ENCODE results near the gene BAIAP3.

The BAIAP3 gene

DNA sequence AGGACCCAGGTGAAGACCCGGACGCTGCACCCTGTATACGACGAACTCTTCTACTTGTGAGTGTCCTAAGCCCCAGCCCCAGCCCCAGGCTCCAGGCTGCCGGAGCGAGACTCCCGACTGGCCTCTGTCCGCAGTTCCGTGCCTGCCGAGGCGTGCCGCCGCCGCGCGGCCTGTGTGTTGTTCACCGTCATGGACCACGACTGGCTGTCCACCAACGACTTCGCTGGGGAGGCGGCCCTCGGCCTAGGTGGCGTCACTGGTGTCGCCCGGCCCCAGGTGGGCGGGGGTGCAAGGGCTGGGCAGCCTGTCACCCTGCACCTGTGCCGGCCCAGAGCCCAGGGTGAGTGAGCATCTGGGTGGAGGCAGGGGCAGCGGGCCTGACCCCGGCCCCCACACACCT lies 14.5 kb downstream of the BAIAP3 start:
- Histone ChIP-seq H3K9ac (ENCODE audit: low read depth, low read length) (no peak overlapping the region), H3K4me1 (ENCODE audit: control insufficient read depth, insufficient read depth, low read length) (no peaks in the 10 kb centered on the region), H3K4me3 (ENCODE audit: low read depth, low read length) (no peak overlapping the region), H3K36me3 (ENCODE audit: control insufficient read depth, insufficient read depth, low read length) (peaks cover 26% of the 10 kb centered on the region), H3K27me3 (ENCODE audit: control insufficient read depth, insufficient read depth, low read length) (no peaks in the 10 kb centered on the region), H3K9me3 (ENCODE audit: control insufficient read depth, insufficient read depth, low read length) (no peaks in the 10 kb centered on the region)

DNA sequence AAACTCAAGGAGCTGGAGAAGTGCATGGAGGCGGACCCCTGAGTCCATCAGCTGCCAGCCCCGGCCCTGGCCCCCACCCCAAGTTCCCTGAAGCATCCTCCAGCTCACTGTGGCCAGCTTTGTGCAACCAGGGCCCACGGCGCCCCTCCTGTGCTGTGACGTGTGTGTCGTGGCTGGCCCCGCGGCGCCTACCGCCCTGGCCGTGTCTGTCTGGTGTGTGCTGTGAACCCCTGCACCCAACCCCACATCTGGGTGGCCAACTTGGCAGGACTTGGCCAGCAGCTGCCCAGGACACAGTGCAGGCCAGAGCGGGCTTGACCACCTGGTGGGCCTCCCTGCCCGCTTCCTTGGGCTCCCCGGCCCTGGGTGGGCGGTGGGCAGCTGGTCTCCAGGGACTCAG lies 15.0 kb downstream of the BAIAP3 start:
- H3K4me3 ChIP-seq (ENCODE audit: low read depth, low read length), result no peak overlapping the region
- H3K36me3 ChIP-seq (ENCODE audit: control insufficient read depth, insufficient read depth, low read length), result peaks cover 26% of the 10 kb centered on the region
- H3K9me3 ChIP-seq (ENCODE audit: control insufficient read depth, insufficient read depth, low read length), result no peaks in the 10 kb centered on the region
- no peak overlapping the region for H3K9ac ChIP-seq (ENCODE audit: low read depth, low read length)
- H3K27me3 ChIP-seq (ENCODE audit: control insufficient read depth, insufficient read depth, low read length), result no peaks in the 10 kb centered on the region
- no peaks in the 10 kb centered on the region for H3K4me1 ChIP-seq (ENCODE audit: control insufficient read depth, insufficient read depth, low read length)

DNA sequence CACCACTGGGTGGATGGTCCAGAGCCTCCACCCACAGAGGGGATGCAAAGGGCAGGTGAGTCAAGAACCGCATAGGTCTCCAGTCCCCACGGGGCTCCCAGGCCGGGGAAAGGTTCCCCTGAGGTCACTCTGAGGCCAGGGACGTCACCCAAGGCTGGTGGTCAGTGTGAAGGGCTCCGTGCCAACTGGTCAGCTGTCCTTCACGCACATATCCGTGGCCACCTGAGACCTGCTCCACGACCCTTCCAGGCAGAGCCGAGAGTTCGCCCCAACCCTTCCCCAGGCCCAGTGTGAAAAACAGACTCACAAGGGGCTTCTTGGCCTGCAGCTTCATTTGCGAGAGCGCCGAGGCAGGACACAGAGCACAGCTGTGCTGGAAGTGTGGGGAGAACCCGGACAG lies 15.5 kb downstream of the BAIAP3 start:
- no peaks in the 10 kb centered on the region for H3K27me3 ChIP-seq (ENCODE audit: control insufficient read depth, insufficient read depth, low read length)
- no peak overlapping the region for H3K4me3 ChIP-seq (ENCODE audit: low read depth, low read length)
- no peaks in the 10 kb centered on the region for H3K4me1 ChIP-seq (ENCODE audit: control insufficient read depth, insufficient read depth, low read length)
- H3K9ac ChIP-seq (ENCODE audit: low read depth, low read length), result no peak overlapping the region
- peaks cover 26% of the 10 kb centered on the region for H3K36me3 ChIP-seq (ENCODE audit: control insufficient read depth, insufficient read depth, low read length)
- H3K9me3 ChIP-seq (ENCODE audit: control insufficient read depth, insufficient read depth, low read length), result no peaks in the 10 kb centered on the region

DNA sequence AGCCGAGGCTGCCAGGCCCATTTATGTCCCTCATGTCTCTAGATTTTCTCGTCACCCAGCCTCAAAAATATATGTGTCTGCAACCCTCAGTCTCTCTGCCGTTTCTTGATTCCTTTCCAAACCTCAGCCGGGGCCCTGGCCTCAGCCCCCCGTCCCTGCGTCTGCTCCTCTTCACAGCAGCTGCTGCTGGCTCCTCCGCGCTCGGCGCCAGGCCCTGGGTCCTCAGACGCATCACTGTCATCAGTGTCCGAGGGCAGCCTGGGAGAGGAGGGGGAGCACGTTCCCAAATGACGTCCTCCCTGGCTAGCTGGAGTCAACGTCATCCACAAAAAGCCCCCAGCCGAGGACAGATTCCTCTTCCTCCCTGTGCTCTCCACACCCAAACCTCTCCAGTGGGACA lies 15.9 kb downstream of the BAIAP3 start:
- Histone ChIP-seq H3K27me3 (ENCODE audit: control insufficient read depth, insufficient read depth, low read length) (no peaks in the 10 kb centered on the region), H3K36me3 (ENCODE audit: control insufficient read depth, insufficient read depth, low read length) (peaks cover 26% of the 10 kb centered on the region), H3K4me3 (ENCODE audit: low read depth, low read length) (no peak overlapping the region), H3K9ac (ENCODE audit: low read depth, low read length) (no peak overlapping the region), H3K4me1 (ENCODE audit: control insufficient read depth, insufficient read depth, low read length) (no peaks in the 10 kb centered on the region), H3K9me3 (ENCODE audit: control insufficient read depth, insufficient read depth, low read length) (no peaks in the 10 kb centered on the region)

DNA sequence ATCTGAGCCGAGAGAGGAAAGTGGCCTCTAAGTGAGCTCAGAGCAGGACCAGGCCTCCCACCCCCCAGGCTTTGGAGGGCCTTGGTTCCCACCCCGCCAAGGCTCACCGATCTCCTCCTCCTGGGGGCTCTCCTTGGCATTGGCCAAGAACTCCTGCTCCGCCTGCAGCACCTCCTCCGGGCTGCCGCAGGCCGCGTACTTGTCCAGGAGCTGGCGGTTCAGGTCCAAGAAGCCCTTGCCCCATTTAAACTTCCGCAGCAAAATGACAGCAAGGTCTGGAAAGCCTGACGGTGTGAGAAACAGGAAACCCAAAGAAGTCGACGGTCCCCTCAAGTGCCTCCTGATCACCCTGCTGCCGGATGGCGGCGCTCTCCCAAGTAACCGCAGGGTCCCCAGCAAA lies 16.5 kb downstream of the BAIAP3 start:
- Histone ChIP-seq H3K4me1 (ENCODE audit: control insufficient read depth, insufficient read depth, low read length) (no peaks in the 10 kb centered on the region), H3K27me3 (ENCODE audit: control insufficient read depth, insufficient read depth, low read length) (no peaks in the 10 kb centered on the region), H3K36me3 (ENCODE audit: control insufficient read depth, insufficient read depth, low read length) (peaks cover 26% of the 10 kb centered on the region), H3K9ac (ENCODE audit: low read depth, low read length) (no peak overlapping the region), H3K4me3 (ENCODE audit: low read depth, low read length) (no peak overlapping the region), H3K9me3 (ENCODE audit: control insufficient read depth, insufficient read depth, low read length) (no peaks in the 10 kb centered on the region)

DNA sequence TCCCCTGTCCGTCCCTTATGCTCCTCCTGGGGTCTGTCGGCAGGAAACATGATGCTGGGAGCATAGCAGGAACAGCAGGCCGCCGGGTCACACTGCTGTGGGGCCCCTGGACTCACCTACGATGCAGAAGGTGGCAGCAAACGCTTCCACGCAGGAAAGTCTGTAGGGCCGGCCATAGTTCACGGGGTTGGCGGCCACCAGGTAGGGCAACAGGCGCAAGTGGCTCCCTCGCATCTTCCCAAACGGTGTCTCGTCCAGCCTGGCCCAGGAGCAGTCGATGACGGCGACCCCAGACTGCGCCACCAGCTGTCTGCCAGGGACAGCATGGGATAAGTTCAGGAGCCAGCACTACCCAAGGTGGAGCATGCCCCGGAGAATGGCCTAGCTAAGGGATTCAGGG lies 17.2 kb downstream of the BAIAP3 start:
- peak overlapping the region; percentile 65 for H3K4me3 ChIP-seq (ENCODE audit: low read depth, low read length)
- H3K27me3 ChIP-seq (ENCODE audit: control insufficient read depth, insufficient read depth, low read length), result no peaks in the 10 kb centered on the region
- H3K36me3 ChIP-seq (ENCODE audit: control insufficient read depth, insufficient read depth, low read length), result peaks cover 26% of the 10 kb centered on the region
- no peaks in the 10 kb centered on the region for H3K9me3 ChIP-seq (ENCODE audit: control insufficient read depth, insufficient read depth, low read length)
- H3K9ac ChIP-seq (ENCODE audit: low read depth, low read length), result peak overlapping the region; percentile 70
- no peaks in the 10 kb centered on the region for H3K4me1 ChIP-seq (ENCODE audit: control insufficient read depth, insufficient read depth, low read length)

DNA sequence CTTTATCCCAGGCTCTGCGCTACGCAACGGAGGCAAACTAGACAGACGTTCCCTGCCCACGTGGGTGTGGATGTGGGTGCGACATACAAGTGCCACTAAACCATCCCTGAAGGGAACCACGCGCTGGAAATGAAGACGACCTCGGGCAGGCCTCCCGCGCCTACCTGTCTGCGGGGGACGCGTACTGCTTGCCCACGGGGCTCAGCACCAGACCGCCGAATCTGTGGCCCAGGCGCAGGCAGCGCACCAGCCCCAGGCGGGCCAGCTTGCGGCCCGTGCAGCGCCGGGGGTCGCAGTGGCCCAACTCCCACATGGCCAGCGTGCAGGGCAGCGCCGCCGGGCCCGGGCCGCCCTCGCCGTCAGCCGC lies 17.8 kb downstream of the BAIAP3 start:
- Histone ChIP-seq H3K4me1 (ENCODE audit: control insufficient read depth, insufficient read depth, low read length) (no peaks in the 10 kb centered on the region), H3K9me3 (ENCODE audit: control insufficient read depth, insufficient read depth, low read length) (no peaks in the 10 kb centered on the region), H3K4me3 (ENCODE audit: low read depth, low read length) (peak overlapping the region; percentile 65), H3K9ac (ENCODE audit: low read depth, low read length) (peak overlapping the region; percentile 70), H3K27me3 (ENCODE audit: control insufficient read depth, insufficient read depth, low read length) (no peaks in the 10 kb centered on the region), H3K36me3 (ENCODE audit: control insufficient read depth, insufficient read depth, low read length) (peaks cover 26% of the 10 kb centered on the region)

DNA sequence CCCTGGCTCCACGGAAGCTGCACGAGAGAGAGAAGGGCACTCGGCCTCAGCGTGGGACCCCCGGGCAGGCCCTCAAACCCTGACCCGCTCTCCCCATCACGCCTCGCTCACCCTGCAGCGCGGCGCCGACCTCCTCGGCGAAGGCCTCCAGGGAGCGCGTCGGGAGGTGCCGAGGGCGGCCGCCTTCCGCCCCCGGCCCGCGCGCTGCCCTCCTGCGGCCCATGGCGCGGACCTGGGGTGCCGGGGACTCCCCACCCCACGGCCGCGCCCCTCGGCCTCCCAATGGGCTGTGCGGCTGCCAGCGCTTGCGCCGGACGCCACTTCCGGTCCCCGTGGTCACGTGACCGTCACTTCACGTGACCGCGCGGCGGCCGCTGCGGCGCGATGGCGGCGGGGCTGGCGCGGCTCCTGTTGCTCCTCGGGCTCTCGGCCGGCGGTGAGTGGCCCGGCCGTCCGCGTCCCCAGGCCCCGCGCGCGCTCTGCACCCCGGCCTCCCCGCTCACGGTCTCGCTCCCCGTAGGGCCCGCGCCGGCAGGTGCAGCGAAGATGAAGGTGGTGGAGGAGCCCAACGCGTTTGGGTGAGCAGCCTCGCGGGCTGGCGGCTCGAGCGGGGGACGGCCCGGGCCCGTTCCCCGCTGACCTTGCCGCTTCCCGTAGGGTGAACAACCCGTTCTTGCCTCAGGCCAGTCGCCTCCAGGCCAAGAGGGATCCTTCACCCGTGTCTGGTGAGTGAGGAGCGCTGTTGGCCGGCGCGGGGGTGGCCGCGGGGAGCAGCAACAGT lies 18.3 kb downstream of the BAIAP3 start, which contains the start of the genes GNPTG and TSR3:
TSS of gene GNPTG (plus strand) at position 350 of the 781 bp plus-strand sequence. CDS start at position 385, 35 bp downstream.
TSS of gene TSR3 (minus strand) at position 297 of the 781 bp plus-strand sequence. CDS start at position 223, 74 bp downstream.
- Histone ChIP-seq H3K4me3 (ENCODE audit: low read depth, low read length) (peak within 1 kb of the TSS; percentile 65), H3K9ac (ENCODE audit: low read depth, low read length) (peak within 1 kb of the TSS; percentile 70), H3K4me1 (ENCODE audit: control insufficient read depth, insufficient read depth, low read length) (no peaks in the 10 kb centered on the region), H3K9me3 (ENCODE audit: control insufficient read depth, insufficient read depth, low read length) (no peaks in the 10 kb centered on the region), H3K36me3 (ENCODE audit: control insufficient read depth, insufficient read depth, low read length) (peaks cover 26% of the 10 kb centered on the region), H3K27me3 (ENCODE audit: control insufficient read depth, insufficient read depth, low read length) (no peaks in the 10 kb centered on the region)

DNA sequence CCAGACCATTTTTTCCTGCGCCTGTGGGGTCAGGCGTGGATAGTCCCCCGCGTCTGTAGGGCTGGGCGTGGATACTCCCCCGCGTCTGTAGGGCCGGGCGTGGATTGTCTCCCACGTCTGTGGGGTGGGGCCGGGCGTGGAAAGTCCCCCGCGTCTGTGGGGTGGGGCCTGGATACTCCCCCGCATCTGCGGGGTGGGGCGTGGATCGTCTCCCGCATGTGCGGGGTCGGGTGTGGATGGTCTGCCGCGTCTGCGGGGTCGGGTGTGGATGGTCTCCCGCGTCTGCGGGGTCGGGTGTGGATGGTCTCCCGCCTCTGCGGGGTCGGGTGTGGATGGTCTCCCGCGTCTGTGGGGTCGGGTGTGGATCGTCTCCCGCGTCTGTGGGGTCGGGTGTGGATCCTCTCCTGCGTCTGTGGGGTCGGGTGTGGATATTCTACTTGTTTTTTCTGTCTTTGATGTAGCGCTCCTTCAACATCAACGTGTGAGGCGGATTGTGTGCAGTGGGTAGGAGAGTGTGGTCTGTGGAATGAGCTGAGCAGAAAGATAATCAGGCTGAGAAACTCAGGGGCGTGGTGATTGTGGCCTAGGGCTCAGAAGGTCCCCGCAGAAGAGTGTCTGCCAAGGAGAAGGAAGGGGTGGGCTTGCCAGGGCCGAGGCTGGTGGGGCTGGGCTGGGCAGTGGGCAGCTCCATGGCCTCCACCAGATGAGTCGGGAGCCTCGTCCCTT lies 21.5 kb downstream of the BAIAP3 start:
- Histone ChIP-seq H3K4me1 (ENCODE audit: control insufficient read depth, insufficient read depth, low read length) (no peaks in the 10 kb centered on the region), H3K36me3 (ENCODE audit: control insufficient read depth, insufficient read depth, low read length) (peaks cover 11% of the 10 kb centered on the region), H3K9me3 (ENCODE audit: control insufficient read depth, insufficient read depth, low read length) (no peaks in the 10 kb centered on the region), H3K27me3 (ENCODE audit: control insufficient read depth, insufficient read depth, low read length) (no peaks in the 10 kb centered on the region), H3K4me3 (ENCODE audit: low read depth, low read length) (no peak overlapping the region), H3K9ac (ENCODE audit: low read depth, low read length) (no peak overlapping the region)

DNA sequence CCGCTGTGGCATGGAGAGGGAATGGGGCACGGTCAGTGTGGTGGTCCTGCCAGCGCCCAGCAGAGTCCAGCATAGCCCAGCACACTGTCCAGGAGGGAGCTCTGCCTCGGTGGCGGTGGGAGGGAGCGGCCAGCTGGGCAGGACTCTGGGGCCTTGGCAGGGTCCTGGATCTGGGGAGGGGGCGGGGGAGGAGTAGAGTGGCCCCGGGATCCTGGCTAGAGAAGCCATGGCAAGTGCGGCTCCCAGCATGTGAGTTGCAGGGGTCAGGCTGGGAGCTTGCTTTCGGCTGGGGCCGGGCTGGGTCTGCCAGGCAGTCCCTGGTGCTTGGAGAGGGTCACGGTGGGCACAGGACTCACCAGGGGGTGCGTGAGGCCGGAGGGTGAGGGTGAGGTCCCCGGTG lies 22.1 kb downstream of the BAIAP3 start:
- no peak overlapping the region for H3K9ac ChIP-seq (ENCODE audit: low read depth, low read length)
- H3K36me3 ChIP-seq (ENCODE audit: control insufficient read depth, insufficient read depth, low read length), result peaks cover 6% of the 10 kb centered on the region
- no peaks in the 10 kb centered on the region for H3K27me3 ChIP-seq (ENCODE audit: control insufficient read depth, insufficient read depth, low read length)
- H3K4me1 ChIP-seq (ENCODE audit: control insufficient read depth, insufficient read depth, low read length), result no peaks in the 10 kb centered on the region
- no peak overlapping the region for H3K4me3 ChIP-seq (ENCODE audit: low read depth, low read length)
- no peaks in the 10 kb centered on the region for H3K9me3 ChIP-seq (ENCODE audit: control insufficient read depth, insufficient read depth, low read length)

DNA sequence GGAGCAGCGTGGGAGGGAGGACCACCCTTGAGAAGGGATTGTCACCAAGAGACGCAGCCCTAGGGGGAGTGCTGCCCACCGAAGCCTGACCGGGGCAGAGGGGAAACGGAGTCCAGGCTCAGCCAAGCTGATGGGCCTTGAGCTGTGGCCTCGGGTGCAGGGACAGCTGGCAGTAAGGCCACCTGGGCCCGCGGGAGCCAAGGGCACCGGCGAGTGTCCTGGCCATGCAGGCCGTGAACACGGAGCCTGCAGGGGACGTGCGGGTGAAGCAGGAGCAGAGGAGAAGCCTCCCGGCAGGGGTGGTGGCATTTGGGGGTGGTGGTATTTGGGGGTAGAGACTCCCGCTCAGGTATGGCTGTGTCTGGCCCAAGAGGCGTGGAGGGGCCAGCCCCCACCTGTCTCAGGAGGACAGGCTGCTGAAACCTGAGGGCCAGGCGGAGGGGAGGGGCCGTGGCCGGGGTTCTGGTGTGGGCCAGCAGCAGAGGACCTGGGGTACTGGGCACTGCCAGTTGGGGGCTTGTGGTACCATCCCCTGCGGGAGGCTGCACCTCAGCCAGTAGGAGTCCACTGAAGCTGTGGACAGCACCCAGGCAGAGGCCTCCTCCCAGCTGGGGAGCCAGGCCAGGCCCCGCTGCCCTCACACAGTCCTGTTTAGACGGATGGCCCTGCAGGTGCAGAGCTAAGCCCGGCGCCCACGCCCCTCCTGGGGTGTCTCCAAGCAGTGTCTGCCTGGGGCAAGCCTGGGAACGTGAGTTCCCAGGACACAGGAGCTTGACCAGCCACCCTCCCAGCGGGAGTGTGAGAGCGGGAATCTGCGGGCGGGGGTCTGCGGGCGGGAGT lies 22.8 kb downstream of the BAIAP3 start:
- Histone ChIP-seq H3K27me3 (ENCODE audit: control insufficient read depth, insufficient read depth, low read length) (no peaks in the 10 kb centered on the region), H3K4me3 (ENCODE audit: low read depth, low read length) (no peak overlapping the region), H3K36me3 (ENCODE audit: control insufficient read depth, insufficient read depth, low read length) (no peaks in the 10 kb centered on the region), H3K9ac (ENCODE audit: low read depth, low read length) (no peak overlapping the region), H3K9me3 (ENCODE audit: control insufficient read depth, insufficient read depth, low read length) (no peaks in the 10 kb centered on the region), H3K4me1 (ENCODE audit: control insufficient read depth, insufficient read depth, low read length) (no peaks in the 10 kb centered on the region)
